ENCODE data around the gene CDC42EP1. TPM values are rescaled to one million over a fixed set of nuclear protein-coding genes. Genes with fewer than 3 reads are reported as not detected.

CDC42EP1 gene
- total RNA-seq, 2 experiments from 2014 or later: not detected

DNA sequence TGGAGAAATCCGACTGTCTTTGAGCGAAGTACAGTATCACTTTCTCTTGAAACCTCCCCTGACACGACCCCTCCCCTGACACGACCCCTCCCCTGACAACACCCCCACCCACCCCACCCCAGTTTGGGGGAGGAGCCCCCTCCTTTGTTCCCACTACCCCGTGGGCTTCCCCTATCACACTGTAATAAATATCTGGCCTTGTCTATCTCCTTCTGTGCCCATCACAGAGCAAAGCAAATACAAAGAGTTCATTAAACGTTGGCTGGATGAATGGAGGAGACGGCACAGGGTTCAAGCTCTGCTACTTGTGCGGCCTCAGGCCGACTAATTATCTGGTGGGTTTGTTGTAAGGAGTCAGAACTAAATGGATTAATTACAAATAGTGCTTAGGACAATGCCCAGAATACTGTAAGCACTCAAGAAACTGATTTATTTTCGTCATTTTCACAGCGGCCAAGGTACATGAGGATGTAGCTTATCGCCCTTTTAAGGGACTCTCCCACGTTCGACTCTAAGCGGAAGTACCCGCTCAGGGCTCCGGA lies 47.7 kb downstream of the CDC42EP1 start:
- peak; percentile 1 for ATAC-seq (ENCODE audit: poor library complexity)
- H3K4me1 ChIP-seq (ENCODE audit: insufficient read depth, low read length): peaks cover 75% of the 10 kb centered on the region
- peak overlapping the region; percentile 92 for H3K27ac Mint-ChIP-seq

DNA sequence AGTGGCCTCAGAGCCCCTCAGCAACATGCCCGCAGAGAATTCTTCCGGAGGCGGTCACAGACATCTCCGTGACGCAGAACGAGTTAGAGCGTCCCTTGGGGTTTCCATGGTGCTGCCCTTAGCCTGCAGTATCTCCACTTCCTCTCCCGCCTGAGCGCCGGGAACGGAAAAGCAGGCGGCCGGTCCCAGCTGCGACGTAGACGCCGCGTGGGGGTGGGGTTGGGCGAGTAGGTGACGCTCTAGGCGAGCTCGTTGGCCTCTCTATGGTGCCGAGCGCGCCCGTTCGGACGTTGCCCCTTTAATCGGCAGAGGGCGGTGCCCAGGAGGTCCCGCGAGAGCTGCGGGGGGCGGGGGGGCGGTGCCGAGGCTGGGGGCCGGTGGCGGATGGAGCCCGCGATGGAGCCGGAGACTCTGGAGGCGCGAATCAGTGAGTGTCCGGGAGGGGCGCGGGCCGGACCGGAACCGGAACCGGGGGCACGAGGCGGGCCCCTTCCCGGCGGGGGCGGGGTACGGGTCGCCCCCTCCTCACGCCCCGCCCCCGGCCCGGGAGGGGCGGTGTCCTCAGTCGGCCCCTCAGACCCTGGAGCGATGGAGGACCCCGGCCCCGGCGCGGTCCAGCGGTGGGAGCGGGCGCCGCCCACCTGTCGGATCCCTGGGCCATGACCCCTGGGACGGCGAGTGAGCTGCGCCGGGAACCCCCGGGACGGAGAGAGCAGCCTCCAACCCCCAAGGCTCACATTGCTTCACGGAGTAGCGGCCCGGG lies 48.4 kb downstream of the CDC42EP1 start, which contains the start of gene GGA1:
GGA1 (plus strand) TSS at position 358 of the 763 bp plus-strand sequence; CDS start at position 385, 27 bp downstream.
- Histone ChIP-seq H3K27me3 (ENCODE audit: control insufficient read depth in 1 of 2, insufficient read depth in 2 of 2, low read length in 2 of 2) (no peaks in the 10 kb centered on the region), H3K4me3 (ENCODE audit: low read length) (peak within 1 kb of the TSS; percentile 92), H3K4me1 (ENCODE audit: insufficient read depth, low read length) (peaks cover 75% of the 10 kb centered on the region), H3K27ac (ENCODE audit: low read depth in 1 of 2, low read length in 2 of 2) (peak within 1 kb of the TSS; percentile 88 to 98), H3K9me3 (ENCODE audit: control insufficient read depth in 1 of 2, insufficient read depth in 1 of 2, low read length in 2 of 2) (no peaks in the 10 kb centered on the region), H3K36me3 (ENCODE audit: insufficient read depth, low read length) (peaks cover under 1% of the 10 kb centered on the region)
- ChIA-PET POLR2A (interaction anchor here (0.5 to 5.2 kb wide), 27 partner anchors 8 to 593 kb away, joined by 3 to 78 read pairs (median 6); partner anchors contain the start of genes ANKRD54, LGALS1, LGALS2 and MAFF), CTCF (interaction anchor here (1.1 to 6.0 kb wide), 9 partner anchors 16 to 325 kb away, joined by 3 to 70 read pairs (median 13); partner anchors contain the start of genes PDXP and TRIOBP)
- Mint-ChIP-seq H3K9me3 (no peaks in the 10 kb centered on the region), H3K36me3 (ENCODE audit: low read depth) (peaks cover 18% of the 10 kb centered on the region), H3K27me3 (no peaks in the 10 kb centered on the region), H3K4me1 (ENCODE audit: low read depth) (peaks cover 55% of the 10 kb centered on the region), H3K27ac (peak within 1 kb of the TSS; percentile 92), H3K4me3 (peak within 1 kb of the TSS; percentile 94)
- DNase-seq (peak; percentile 90 to 100 (median 94)), ATAC-seq (ENCODE audit: poor library complexity) (peak; percentile 77)
- intact Hi-C loops (cut with DNase I, micrococcal nuclease): loop anchor here (1.0 to 5.0 kb wide), 6 partner anchors 69 to 240 kb away; partner anchors contain the start of gene EIF3L (in 1 of the 2)
- TF ChIP-seq, protein P1, sequence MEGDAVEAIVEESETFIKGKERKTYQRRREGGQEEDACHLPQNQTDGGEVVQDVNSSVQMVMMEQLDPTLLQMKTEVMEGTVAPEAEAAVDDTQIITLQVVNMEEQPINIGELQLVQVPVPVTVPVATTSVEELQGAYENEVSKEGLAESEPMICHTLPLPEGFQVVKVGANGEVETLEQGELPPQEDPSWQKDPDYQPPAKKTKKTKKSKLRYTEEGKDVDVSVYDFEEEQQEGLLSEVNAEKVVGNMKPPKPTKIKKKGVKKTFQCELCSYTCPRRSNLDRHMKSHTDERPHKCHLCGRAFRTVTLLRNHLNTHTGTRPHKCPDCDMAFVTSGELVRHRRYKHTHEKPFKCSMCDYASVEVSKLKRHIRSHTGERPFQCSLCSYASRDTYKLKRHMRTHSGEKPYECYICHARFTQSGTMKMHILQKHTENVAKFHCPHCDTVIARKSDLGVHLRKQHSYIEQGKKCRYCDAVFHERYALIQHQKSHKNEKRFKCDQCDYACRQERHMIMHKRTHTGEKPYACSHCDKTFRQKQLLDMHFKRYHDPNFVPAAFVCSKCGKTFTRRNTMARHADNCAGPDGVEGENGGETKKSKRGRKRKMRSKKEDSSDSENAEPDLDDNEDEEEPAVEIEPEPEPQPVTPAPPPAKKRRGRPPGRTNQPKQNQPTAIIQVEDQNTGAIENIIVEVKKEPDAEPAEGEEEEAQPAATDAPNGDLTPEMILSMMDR (IDR thresholded peaks at IDR 0.05): no peak

More for the DNA sequence above, 47.7 kb downstream of the CDC42EP1 start:
- intact Hi-C loops (cut with DNase I, micrococcal nuclease): loop anchor here (1.0 to 5.0 kb wide), 6 partner anchors 69 to 241 kb away; partner anchors contain the start of gene EIF3L (in 1 of the 2)
- Histone ChIP-seq H3K27me3 (ENCODE audit: control insufficient read depth in 1 of 2, insufficient read depth in 2 of 2, low read length in 2 of 2) (no peaks in the 10 kb centered on the region), H3K36me3 (ENCODE audit: insufficient read depth, low read length) (no peaks in the 10 kb centered on the region), H3K9me3 (ENCODE audit: control insufficient read depth in 1 of 2, insufficient read depth in 1 of 2, low read length in 2 of 2) (no peaks in the 10 kb centered on the region), H3K27ac (ENCODE audit: low read depth in 1 of 2, low read length in 2 of 2) (peak overlapping the region; percentile 88 to 98), H3K4me3 (ENCODE audit: low read length) (peak overlapping the region; percentile 92)
- Mint-ChIP-seq H3K4me3 (peak overlapping the region; percentile 92), H3K4me1 (ENCODE audit: low read depth) (peaks cover 55% of the 10 kb centered on the region), H3K9me3 (no peaks in the 10 kb centered on the region), H3K36me3 (ENCODE audit: low read depth) (peaks cover 15% of the 10 kb centered on the region), H3K27me3 (no peaks in the 10 kb centered on the region)
- ChIA-PET CTCF (interaction anchor here (1.1 to 6.0 kb wide), 15 partner anchors 16 to 631 kb away, joined by 3 to 70 read pairs (median 7); partner anchors contain the start of genes PDXP and TRIOBP), POLR2A (interaction anchor here (0.7 to 5.2 kb wide), 26 partner anchors 9 to 486 kb away, joined by 3 to 78 read pairs (median 7); partner anchors contain the start of genes ANKRD54, LGALS1, LGALS2 and MFNG)
- no peak for DNase-seq
- TF ChIP-seq, protein P1 (IDR thresholded peaks at IDR 0.05): no peak
